HEK293 (cell line): ENCODE results near the gene SLC28A3.

ENCODE experiments used
- CTCF ChIP-seq: fragments of 450-650 bp; formaldehyde crosslinking; IDR thresholded peaks from 2 replicates; pipeline ENCODE4 v1.5.1; 2016; ENCODE audit warnings: missing biosample characterization, missing genetic modification characterization
- ZNF23 ChIP-seq: fragments of 450-650 bp; formaldehyde crosslinking; IDR thresholded peaks from 2 replicates; pipeline ENCODE4 v1.5.1; 2016; ENCODE audit warnings: missing biosample characterization, missing genetic modification characterization, borderline replicate concordance

GRCh38 chr9:84357275-84357674 lies 16.7 kb upstream of the SLC28A3 start:
- TF ChIP-seq CTCF (tag by site-specific recombination) (no peak), ZNF23 (tag by site-specific recombination) (no peak)
